Fibroblast of lung (primary cell): ENCODE measurements around the gene NEURL1B.

Experiments used
- EZH2 ChIP-seq: IDR thresholded peaks from 2 replicates; pipeline ENCODE4 v1.5.1; 2012; ENCODE audit warnings: low read length, control low read depth, mild to moderate bottlenecking; ENCODE audit errors: missing control alignments
- TF ChIP-seq, protein P1 (sequence below), 2 donors: IDR thresholded peaks in 1 of 2; conservative IDR thresholded peaks in 1 of 2; 1 replicate in 1 of 2; 2 replicates in 1 of 2; pipeline ENCODE4 v1.5.1; 2011 to 2012; ENCODE audit warnings: low read length in 2 of 2, control low read depth in 1 of 2, inconsistent platforms in 1 of 2, low read depth in 1 of 2, mild to moderate bottlenecking in 1 of 2

DNA sequence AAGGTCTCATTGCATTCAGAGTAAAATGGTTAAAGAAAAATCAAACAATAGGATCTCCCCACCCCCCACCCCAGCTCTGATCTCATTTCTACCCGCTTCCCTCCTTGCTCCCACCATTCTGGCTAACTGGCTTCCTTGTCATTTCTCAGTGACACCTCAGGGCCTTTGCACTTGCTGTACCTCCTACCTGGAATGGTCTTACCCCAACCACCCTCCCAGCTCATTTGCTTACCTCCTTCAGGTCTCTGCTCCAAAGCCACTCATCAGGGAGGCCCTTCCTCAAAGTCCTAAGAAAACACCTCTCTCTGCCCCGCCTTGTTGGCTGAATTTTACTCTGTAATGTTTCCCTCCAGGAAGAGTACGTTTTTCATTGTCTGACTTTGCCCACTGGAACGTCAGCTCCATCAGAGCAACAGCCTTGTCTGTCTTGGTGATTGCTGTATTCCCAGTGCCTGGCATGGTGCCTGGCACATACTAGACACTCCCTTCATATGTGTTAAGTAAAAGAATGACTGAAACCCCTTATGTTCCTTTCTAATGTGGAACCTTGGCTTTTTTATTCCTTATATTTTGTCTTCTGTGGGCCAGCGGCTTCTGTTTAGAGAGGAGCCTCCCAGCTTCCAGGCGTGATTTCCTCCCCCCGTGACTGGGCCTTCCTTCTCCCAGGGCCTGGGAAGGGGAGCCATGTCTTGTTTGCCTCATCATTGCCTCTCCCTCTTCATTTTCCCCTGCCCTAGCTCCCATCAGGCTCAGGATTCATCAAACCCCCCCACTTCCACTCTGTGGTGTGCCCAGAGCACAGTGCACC lies 26.9 kb downstream of the NEURL1B start:
- TF ChIP-seq, protein P1, sequence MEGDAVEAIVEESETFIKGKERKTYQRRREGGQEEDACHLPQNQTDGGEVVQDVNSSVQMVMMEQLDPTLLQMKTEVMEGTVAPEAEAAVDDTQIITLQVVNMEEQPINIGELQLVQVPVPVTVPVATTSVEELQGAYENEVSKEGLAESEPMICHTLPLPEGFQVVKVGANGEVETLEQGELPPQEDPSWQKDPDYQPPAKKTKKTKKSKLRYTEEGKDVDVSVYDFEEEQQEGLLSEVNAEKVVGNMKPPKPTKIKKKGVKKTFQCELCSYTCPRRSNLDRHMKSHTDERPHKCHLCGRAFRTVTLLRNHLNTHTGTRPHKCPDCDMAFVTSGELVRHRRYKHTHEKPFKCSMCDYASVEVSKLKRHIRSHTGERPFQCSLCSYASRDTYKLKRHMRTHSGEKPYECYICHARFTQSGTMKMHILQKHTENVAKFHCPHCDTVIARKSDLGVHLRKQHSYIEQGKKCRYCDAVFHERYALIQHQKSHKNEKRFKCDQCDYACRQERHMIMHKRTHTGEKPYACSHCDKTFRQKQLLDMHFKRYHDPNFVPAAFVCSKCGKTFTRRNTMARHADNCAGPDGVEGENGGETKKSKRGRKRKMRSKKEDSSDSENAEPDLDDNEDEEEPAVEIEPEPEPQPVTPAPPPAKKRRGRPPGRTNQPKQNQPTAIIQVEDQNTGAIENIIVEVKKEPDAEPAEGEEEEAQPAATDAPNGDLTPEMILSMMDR (conservative IDR thresholded peaks at IDR 0.05 in 1 of 2, IDR thresholded peaks at IDR 0.05 in 1 of 2; ENCODE audit: low read depth in 1 of 2, low read length in 2 of 2), result no peak
- TF ChIP-seq EZH2, result no peak
